ENCODE results near the gene SBF2.
A peak's percentile ranks its signal among the peaks of the same experiment; 100 is the strongest.

Gene SBF2

DNA sequence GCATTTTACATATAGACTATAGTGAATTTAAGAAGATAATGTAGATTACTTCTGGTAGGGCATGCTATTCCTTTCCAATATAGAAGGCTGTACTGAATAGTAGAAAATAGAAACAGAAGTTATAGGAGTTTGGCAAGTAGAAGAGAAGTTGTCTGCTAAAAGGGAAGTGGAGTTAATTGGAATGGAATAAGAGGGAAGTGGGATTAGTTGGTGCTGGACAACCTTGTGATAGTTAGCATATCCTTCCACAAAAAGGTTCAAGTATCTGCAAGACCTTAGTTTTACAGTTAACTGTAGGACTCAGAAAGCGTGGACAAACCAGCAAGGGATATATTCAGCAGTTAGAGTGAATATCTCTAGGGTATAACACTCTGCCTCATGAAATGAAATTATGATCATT, 444.6 kb downstream of the SBF2 start:
- DNase-seq (ENCODE audit: extremely low spot score, insufficient read length, low read depth) (no peak), FAIRE-seq (no peak)

DNA sequence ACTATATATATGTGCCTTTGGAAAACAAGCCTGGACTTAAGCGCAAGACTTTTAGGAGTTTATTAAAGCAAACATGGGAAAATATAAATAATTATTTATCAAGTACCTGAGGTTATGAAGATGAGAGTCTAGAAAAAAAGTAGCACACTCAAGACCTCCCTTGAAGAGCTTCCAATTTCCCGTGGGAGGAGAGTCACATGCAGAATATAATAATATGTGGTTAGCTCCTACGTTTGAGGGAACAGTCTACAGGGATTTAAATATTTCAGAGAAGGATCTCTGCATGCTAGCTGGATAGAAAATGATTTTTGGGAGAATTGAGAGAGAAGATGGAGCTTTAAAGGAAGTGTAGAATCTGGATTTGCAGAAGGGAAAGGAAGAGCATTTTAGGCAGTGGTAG, 446.4 kb downstream of the SBF2 start:
- no peak for DNase-seq (ENCODE audit: extremely low spot score, insufficient read length, low read depth)
- FAIRE-seq = no peak

DNA sequence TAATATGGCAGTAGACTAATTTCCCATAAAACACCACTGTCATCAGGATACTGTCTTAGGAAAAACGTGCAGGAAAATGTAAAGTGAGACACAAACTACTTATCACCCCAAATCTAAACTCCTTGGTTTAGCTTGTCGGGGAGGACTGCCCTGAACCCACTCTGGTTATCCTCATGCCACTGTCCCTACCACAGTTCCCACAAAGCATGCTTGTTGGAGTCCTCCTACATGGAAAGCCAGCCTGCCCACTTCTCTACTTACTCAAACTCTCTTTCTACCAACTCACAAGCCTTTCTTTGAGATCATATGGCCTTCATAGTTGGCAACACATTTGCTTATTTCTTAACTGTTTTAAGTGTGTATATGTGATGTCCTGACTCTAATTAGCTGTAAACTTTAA, 451.1 kb downstream of the SBF2 start:
- DNase-seq (ENCODE audit: extremely low spot score, insufficient read length, low read depth) (no peak), FAIRE-seq (no peak)

DNA sequence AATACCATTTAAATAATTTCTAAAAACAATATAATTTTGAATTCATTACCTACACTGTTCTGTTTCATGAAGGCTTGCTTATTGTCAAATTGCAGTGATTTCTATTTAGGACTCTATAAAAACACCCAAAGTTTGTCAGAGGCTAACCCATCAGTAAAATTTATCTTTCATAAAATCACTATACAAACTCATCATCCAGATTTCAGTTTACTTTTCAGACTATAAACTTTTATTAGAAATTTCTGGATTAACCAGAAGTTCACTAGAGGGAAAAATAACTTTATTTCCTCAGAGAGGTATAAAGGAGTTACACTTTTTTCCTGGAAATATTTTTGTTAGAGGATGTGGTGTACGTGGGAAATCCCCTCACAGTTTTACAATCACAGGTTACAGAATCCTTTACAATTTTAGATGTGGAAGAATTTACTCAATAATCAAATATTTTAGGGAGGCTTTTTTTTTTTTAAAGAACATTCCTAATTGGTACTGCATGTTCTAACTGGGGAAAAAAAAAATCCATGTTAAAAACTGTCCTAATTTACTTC, 453.5 kb downstream of the SBF2 start:
- no peak for DNase-seq (ENCODE audit: extremely low spot score, insufficient read length, low read depth)
- no peak for FAIRE-seq

DNA sequence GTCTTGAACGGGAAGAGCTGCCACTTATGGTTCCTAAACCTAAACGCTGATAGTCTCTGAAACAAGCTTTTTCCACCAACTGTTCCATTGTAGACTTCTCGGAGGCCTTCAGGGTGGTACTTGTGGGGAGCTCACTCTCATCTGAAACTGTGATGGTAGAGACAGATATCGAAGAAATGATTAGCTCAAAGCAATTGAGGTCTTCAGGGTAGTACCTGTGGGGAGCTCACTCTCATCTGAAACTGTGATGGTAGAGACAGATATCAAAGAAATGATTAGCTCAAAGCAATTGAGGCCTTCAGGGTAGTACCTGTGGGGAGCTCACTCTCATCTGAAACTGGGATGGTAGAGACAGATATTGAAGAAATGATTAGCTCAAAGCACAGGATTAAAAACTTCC, 454.5 kb downstream of the SBF2 start:
- DNase-seq (ENCODE audit: extremely low spot score, insufficient read length, low read depth) (no peak), FAIRE-seq (no peak)

DNA sequence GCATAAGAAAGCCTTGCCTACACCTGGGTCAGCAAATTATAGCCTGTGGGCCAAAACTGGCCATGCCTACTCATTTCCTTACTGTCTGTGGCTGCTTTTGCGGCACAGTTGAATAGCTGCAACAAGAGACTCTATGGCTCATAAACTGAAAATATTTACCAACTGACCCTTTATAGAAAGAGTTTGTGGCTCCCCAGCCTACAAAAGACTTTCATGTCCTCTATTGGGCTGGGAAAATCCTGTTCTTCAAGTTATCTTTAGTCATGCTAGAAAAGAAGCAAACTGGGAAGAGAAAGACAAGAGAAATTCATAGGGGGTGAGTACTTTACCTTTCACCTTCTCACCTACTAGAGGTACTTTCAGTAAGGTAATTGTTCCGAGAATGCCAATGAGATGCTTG, 455.1 kb downstream of the SBF2 start:
- DNase-seq (ENCODE audit: extremely low spot score, insufficient read length, low read depth) = peak; percentile 9

DNA sequence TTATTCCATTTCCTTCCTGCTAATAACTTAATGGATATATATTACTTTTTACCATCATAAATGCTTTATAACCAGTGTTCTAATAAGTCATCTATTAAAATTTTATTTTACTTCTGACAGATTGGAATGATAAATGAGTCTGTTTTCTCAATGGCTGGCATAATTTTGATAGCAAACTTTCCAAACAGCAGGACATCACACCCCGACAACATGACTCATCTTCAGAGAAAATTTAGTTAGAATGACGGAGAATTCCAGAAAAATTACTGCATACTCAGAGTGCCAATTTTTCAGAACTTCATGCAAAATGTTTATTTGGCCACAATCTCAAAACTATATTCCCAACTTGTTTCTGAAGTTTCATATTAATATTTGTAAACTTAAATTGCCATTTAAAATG, 455.8 kb downstream of the SBF2 start:
- DNase-seq (ENCODE audit: extremely low spot score, insufficient read length, low read depth) (no peak), FAIRE-seq (no peak)

More for the DNA sequence above, 455.1 kb downstream of the SBF2 start:
- FAIRE-seq = peak; percentile 64

DNA sequence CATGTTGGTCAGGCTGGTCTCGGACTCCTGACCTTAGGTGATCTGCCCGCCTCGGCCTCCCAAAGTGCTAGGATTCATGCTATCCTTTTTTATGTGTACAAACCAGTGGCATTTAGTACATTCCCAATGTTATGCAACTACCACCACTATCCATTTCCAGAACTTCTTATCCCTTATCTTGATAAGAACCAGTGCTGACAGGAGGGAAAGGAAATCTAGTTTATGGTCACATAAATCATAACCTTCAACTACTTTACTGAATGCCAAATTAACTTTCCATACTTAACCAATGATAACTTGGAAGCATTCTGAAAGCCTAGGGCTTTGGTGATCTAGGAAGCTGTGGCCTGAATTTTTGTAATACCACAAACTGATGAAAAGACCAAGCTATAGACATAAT, 459.7 kb downstream of the SBF2 start:
- DNase-seq (ENCODE audit: extremely low spot score, insufficient read length, low read depth) = no peak
- FAIRE-seq = no peak

DNA sequence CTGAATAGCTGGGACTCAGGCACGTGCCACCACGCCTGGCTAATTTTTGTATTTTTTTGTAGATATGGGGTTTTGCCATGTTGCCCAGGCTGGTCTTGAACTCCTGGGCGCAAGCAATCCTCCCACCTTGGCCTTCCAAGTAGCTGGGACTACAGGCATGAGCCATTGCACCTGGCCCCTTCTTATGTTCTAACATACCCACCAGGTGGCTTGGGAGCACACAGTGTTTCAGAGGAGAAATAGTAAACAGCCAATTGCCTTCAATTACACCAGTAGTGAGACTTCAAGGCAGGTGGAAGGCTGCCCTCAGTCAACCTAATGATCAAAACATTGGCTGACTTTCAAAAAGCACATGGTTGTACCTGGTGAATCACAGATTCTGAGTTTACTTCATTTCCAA, 462.9 kb downstream of the SBF2 start:
- FAIRE-seq = no peak
- DNase-seq (ENCODE audit: extremely low spot score, insufficient read length, low read depth) = no peak

DNA sequence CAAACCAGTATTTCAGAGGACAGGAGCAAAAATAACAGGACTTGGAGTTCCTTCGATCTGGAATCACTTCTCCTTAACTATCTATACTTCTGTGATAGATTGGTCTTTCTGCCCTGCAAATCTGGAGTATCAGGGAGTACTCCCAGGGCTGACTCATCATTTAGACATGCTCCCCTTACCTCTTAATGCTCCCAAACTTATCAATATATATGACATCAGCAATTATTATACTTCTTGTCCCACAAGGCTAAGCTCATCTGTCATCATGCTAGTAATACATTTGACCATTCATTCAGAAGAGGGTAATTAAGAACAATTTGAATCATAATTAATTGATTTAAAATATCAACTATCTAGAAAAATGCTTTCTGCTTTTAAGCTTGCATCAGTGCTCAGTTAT, 466.3 kb downstream of the SBF2 start:
- DNase-seq (ENCODE audit: extremely low spot score, insufficient read length, low read depth) (no peak), FAIRE-seq (no peak)

DNA sequence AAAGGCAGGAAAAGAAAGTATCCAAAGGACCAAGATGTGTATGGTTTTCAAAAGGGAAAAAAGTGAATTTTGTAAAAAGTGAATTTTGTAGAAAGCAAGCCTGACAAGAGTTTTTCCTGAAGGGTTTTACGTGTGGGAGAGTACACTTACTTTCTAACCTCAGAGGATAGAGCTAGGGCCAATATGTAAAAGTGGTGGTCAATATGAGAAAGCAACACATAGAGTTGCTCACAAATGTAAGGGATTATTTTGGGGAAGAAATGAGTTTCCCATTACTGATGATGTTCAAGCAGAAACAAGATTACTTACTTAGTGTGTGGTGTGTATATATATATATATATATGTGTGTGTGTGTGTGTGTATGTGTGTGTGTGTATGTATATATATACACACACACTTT, 467.6 kb downstream of the SBF2 start:
- DNase-seq (ENCODE audit: extremely low spot score, insufficient read length, low read depth) (no peak), FAIRE-seq (no peak)

DNA sequence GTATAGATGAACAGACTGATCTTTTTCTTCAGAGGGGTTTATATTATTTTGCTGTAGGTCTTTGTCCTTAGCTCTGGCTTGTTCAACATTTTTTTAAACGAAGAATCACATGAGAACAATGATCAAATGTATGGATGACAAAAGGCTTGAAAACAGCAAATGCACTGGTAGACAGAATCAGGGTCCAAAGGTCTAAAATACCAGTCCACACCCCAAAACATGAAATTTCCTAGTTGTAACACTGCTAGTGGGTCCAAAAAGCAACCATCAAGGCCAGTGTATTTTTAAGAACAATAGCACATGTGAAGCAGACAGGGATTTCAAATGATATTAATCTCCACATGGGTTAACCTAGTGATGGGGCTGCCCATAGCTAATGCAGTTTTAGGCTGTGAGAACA, 468.1 kb downstream of the SBF2 start:
- FAIRE-seq (no peak), DNase-seq (ENCODE audit: extremely low spot score, insufficient read length, low read depth) (no peak)

DNA sequence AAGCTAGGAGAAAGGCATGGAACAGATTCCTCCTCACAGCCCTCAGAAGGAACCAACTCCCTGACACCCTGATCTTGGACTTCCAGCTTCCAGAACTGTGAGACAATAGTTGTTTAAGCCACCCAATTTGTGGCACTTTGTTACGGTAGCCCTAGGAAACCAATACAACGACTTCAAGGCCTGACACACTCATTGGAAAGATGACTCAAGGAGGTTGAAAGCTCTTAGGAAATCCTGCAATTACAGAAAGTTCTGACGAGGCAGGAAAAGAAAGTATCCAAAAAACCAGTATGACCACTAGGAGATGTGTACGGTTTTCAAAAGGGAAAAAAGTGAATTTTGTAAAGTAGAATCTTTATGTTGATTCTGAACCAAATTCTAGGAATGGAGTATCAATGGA, 468.7 kb downstream of the SBF2 start:
- FAIRE-seq = no peak
- no peak for DNase-seq (ENCODE audit: extremely low spot score, insufficient read length, low read depth)

DNA sequence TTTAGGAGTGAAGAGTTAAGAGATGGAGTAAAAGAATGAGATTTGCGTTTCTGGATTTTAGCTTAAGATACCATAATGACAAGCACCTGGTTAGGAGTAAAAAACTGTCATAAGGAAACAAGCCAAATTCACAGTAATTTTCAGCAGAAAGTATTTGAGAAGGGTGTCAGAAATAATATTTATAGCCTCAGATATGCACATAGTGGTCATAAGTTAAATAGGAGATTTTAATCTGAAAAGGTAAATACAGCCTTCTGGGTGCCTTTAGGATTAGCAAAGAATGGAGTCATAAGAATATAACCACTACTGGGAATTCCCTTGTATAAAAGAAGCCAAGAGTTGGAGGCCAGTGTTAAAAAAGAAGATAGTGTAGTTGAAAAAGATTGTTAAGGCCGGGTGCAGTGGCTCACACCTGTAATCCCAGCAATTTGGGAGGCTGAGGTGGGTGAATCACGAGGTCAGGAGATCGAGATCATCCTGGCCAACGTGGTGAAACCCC, 470.1 kb downstream of the SBF2 start:
- FAIRE-seq = no peak
- no peak for DNase-seq (ENCODE audit: extremely low spot score, insufficient read length, low read depth)

DNA sequence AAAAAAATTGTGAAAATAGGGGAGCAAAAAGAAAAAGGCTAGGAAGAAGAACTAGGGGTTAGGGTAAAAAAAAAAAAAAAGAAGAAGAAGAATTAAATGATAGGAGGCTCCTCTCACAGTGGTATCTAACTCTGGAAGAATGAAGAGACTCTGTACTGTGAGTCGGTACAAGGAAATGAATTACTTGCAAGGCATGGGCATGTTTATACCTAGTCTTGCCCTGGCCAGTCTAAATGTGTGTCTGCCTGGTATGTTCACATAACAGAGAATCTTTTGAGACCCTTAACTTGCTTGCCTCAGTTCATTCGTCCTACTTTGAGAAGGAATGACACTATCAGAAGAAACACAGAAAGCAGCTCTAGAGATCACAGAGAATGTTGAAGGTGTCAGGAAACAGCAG, 470.6 kb downstream of the SBF2 start:
- DNase-seq (ENCODE audit: extremely low spot score, insufficient read length, low read depth) (no peak), FAIRE-seq (no peak)

DNA sequence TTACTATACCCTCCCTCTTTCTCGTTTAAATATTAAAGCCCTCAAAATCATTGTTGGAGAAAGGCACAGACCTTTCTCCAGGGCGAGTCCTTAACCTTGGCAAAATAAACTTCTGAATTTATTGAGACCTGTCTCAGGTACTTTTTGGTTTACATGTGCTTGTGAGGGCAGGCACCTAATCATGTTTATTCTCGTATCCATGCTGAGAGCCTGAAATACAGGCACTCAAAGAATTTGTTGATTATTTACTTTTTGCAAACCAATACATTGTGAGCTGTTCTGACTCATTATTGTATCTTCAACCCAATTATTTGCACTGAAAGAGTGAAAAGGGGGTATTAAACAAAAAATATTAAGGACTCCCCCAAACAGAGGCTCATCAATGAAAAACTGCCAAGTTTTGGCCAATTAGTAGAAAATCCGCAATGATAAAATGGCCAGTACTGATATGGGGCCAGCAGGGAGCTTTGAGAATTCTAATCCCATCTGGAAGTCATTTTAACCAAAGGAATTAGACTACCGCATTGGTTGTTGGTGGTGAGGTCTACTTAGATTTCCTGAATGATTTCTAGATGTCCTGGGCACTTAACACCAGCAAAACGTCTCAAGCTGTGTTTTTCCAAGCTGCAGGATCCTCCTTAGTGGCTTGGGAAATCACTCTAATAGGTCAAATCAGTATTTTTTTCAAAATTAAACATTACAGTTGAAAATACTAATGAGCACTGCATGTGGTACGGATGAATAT, 472.8 kb downstream of the SBF2 start:
- no peak for DNase-seq (ENCODE audit: extremely low spot score, insufficient read length, low read depth)
- FAIRE-seq = no peak

DNA sequence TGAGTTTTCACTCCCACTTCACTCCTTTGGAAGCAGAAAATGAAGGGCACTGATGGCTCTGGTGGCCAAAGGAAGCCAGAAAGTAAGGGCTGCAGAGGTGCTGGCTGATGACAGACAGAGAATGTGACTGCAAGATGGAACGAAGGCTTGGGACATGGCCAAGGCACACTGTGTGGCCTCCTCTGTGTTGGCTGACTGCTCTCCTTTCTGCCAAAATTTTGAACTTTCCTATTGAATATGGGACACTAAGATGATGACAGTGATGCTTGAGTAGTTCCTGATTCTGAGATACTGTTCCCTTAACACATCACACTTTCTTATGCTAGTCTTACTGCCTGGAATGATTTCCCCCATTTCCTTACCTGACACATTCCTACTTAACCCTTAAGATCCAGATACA, 473.8 kb downstream of the SBF2 start:
- DNase-seq (ENCODE audit: extremely low spot score, insufficient read length, low read depth) (no peak), FAIRE-seq (no peak)

DNA sequence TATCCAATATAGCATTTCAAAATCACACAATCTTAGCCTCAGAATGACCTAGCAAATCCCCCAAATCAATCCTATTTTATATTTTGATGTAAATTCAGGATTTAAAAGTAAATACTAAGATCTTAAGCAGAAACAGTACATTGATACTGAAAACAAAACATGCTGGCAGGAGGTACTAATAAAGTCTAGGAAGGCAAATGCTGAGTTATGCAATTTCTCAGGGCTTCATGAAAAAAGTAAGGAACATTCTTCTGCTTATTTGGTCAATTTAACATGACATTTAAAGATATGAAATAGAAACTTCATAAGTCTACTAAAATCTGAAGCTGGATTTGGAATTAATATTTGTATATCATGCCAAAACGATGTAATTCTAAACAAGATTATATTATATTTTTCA, 476.8 kb downstream of the SBF2 start:
- FAIRE-seq (no peak), DNase-seq (ENCODE audit: extremely low spot score, insufficient read length, low read depth) (no peak)

DNA sequence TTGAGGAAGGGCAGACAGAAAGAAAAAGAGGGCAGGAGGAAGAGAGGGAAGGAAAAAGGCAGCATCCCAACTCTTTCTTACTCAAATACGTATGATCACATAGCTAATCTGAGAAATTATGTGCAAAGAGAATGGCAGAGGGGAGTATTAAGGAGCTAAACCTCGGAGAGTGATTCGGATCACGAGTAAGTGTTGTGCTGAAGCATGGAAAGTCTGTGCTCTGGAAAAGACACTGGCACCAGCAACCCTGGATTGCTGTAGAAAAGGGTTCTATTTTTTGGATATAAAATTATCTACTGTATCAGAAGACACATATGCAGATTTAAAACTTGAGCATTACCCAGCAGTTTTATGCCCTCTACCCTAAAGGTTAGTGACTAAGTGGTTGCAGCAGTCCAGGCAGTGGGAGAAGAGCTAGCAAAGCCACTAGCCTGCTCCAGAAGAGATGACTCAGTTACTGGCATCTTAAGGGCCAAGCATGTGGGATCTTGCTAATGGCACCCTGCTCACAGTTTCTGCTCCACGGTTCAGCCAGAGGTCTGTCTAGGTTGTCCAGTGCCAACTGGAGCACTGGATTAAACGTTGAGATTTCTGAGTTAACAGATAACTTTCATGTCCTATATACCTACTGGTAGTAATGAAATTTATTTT, 478.4 kb downstream of the SBF2 start:
- DNase-seq (ENCODE audit: extremely low spot score, insufficient read length, low read depth) (no peak), FAIRE-seq (no peak)

DNA sequence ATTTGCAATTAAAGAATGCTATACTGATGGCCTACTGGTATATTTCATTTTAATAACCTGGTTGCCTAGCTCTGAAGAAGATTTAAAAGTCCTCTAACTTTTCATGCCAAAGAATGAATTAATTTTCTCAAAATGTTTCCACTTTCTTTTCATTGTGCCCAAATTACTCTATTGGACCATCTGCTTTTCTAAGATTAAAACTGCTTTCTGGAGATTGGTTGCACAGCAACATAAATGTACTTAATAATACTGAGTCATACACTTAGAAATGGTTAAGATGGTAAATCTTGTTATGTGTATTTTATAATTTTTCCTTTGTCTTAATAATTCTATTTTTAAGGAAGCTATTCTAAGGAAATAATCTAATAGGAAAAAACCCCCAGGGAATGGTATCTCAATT, 479.9 kb downstream of the SBF2 start:
- FAIRE-seq (no peak), DNase-seq (ENCODE audit: extremely low spot score, insufficient read length, low read depth) (no peak)

DNA sequence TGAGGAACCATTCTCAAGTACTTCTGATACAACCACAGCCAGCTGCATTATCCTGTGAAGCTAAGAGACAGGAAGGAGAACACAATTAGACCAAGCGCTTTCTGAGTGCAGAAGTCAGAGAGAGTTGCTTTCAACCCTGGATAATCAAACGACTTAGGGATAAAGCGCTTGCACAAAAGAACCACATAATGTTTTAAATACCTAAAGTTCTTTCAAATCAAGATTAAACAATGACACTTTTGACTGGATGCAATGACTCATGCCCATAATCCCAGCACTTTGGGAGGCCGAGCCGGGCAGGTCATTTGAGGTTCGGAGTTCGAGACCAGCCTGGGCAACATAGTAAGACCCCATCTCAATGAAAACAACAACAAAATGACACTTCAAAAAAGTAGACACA, 485.1 kb downstream of the SBF2 start:
- FAIRE-seq = no peak
- DNase-seq (ENCODE audit: extremely low spot score, insufficient read length, low read depth) = no peak

Data from GM18507 (cell line).